GM12891 (cell line): ENCODE data around the gene HOXD13.

ENCODE experiments used
- POLR2A ChIP-seq: IDR thresholded peaks from 2 replicates; pipeline ENCODE4 v1.6.1; 2011; ENCODE audit warnings: low read depth, low read length, control low read depth
- POLR2AphosphoS5 ChIP-seq: IDR thresholded peaks from 2 replicates; pipeline ENCODE4 v1.6.1; 2011; ENCODE audit warnings: low read depth, low read length, control low read depth

DNA sequence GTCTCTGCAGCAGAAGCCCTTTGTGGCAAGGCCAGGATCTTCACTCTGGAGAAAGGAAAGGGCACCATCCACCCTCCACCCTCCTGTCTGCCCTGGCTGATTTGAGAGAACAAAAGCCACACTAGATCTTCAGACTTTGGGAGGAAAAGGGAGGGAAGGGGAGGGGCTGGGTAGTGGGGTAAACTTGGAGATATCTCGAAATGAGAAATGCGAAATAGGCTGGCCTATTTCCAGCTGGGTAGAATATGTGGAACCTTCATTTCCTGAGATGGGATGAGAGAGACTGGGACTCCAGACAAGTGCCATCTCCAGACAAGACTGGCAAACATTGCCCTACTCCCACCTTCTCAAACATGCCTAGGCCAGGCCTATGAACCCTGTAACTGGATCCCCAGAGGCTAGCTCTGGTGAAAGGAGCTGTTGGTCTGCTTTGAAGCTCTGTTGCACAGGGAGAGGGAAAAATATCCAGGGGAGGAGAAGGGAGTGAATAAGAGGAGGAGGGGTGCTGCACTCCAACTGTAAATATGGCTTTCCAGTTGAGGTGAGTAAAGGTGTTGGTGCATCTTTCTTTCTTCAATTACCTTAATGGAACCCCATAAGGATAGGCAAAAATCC, 8.8 kb downstream of the HOXD13 start:
- TF ChIP-seq POLR2A = no peak
- no peak for TF ChIP-seq POLR2AphosphoS5
